DOHH2 (cell line): ENCODE results near the gene CSRP3.

ENCODE experiments used
- H3F3A ChIP-seq: fragments of 200-600 bp; sonication (generic), shearing (Covaris generic); 2 replicates; pipeline ENCODE4 v1.6.0; 2016; ENCODE audit warnings: antibody characterized with exemption, mild to moderate bottlenecking; ENCODE audit not compliant: control insufficient read depth, insufficient read depth
- H3K27ac ChIP-seq: fragments of 200-600 bp; sonication (generic); 2 replicates; pipeline ENCODE4 v1.5.1; 2014; ENCODE audit warnings: low read depth, mild to moderate bottlenecking, low read length, moderate library complexity
- H3K27me3 ChIP-seq: fragments of 200-600 bp; sonication (generic); 2 replicates; pipeline ENCODE4 v1.6.1; 2014; ENCODE audit warnings: mild to moderate bottlenecking, low read length, mixed read lengths; ENCODE audit not compliant: control insufficient read depth
- H3K36me3 ChIP-seq: fragments of 200-600 bp; sonication (generic); 2 replicates; pipeline ENCODE4 v1.6.1; 2014; ENCODE audit warnings: mild to moderate bottlenecking, low read length, moderate library complexity, mixed read lengths; ENCODE audit not compliant: control insufficient read depth
- H3K4me1 ChIP-seq: fragments of 200-600 bp; sonication (generic); 2 replicates; pipeline ENCODE4 v1.6.1; 2014; ENCODE audit warnings: mild to moderate bottlenecking, low read length, mixed read lengths; ENCODE audit not compliant: control insufficient read depth
- H3K4me2 ChIP-seq: fragments of 200-600 bp; sonication (generic); 2 replicates; pipeline ENCODE4 v1.6.0; 2014; ENCODE audit warnings: mild to moderate bottlenecking, low read length, moderate library complexity
- H3K4me3 ChIP-seq: fragments of 200-600 bp; sonication (generic); 2 replicates; pipeline ENCODE4 v1.5.1; 2014; ENCODE audit warnings: mild to moderate bottlenecking, low read length, mixed read lengths
- H3K79me2 ChIP-seq: fragments of 200-600 bp; sonication (generic); 2 replicates; pipeline ENCODE4 v1.6.1; 2014; ENCODE audit warnings: mild to moderate bottlenecking, low read length, mixed read lengths; ENCODE audit not compliant: control insufficient read depth
- H3K9me2 ChIP-seq: fragments of 200-600 bp; sonication (generic); replicated peaks from 2 replicates; pipeline ENCODE4 v1.6.1; 2014; ENCODE audit warnings: mild to moderate bottlenecking, low read length, mixed read lengths; ENCODE audit not compliant: control insufficient read depth
- H3K9me3 ChIP-seq: fragments of 200-600 bp; sonication (generic); 2 replicates; pipeline ENCODE4 v1.6.1; 2014; ENCODE audit warnings: antibody characterized with exemption, low read length, mixed read lengths; ENCODE audit not compliant: control insufficient read depth, insufficient read depth
- H4K20me1 ChIP-seq: fragments of 200-600 bp; sonication (generic); 2 replicates; pipeline ENCODE4 v1.6.0; 2014; ENCODE audit warnings: low read depth, mild to moderate bottlenecking, antibody characterized with exemption, low read length, moderate library complexity; ENCODE audit not compliant: control insufficient read depth, insufficient read depth
- EZH2phosphoT487 ChIP-seq: fragments of 200-600 bp; sonication (generic); IDR thresholded peaks from 2 replicates; pipeline ENCODE4 v1.6.1; 2017; ENCODE audit warnings: borderline replicate concordance, mild to moderate bottlenecking, antibody characterized with exemption, low read length, moderate library complexity, mixed read lengths
- TF ChIP-seq, protein P1 (sequence below): fragments of 200-600 bp; sonication (generic); IDR thresholded peaks from one replicate; pipeline ENCODE4 v1.5.1; 2014; ENCODE audit warnings: antibody characterized with exemption, mild to moderate bottlenecking, low read depth, low read length; ENCODE audit not compliant: poor library complexity, severe bottlenecking

Gene CSRP3

DNA sequence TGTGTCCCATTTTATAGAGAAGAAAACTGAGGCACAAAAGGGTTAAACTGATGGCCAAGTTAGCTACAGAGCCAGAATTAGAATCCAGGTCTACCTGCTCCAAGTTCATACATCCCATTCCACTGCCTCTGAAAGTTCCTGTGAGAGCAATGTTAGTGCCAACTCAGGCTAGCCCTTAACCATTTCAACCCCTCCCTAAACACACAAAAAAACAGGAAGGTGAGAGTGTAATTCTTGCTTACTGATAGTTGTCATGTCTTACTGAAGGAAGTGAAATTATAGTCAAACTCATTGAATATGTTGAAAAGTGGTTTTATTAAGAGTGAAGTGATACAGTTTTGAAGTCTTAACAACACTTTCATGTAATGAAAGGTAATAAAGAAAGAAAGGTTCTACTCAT, 41.8 kb upstream of the CSRP3 start:
- Histone ChIP-seq H3K27ac (0 out of 2 replicates have a peak overlapping the region, but pooled peaks have one; percentile 15), H3K27me3 (no peaks in the 10 kb centered on the region), H3F3A (peaks cover 7% of the 10 kb centered on the region; the same call in 1 of the 2 replicates), H3K4me1 (peaks cover 33% of the 10 kb centered on the region), H3K36me3 (peaks cover 22% of the 10 kb centered on the region), H3K4me3 (peak overlapping the region; percentile 94; the same call in 1 of the 2 replicates), H3K9me2 (no peaks in the 10 kb centered on the region), H3K9me3 (no peaks in the 10 kb centered on the region), H4K20me1 (no peaks in the 10 kb centered on the region), H3K79me2 (peaks cover 35% of the 10 kb centered on the region), H3K4me2 (peak overlapping the region; percentile 86)
- TF ChIP-seq, protein P1, sequence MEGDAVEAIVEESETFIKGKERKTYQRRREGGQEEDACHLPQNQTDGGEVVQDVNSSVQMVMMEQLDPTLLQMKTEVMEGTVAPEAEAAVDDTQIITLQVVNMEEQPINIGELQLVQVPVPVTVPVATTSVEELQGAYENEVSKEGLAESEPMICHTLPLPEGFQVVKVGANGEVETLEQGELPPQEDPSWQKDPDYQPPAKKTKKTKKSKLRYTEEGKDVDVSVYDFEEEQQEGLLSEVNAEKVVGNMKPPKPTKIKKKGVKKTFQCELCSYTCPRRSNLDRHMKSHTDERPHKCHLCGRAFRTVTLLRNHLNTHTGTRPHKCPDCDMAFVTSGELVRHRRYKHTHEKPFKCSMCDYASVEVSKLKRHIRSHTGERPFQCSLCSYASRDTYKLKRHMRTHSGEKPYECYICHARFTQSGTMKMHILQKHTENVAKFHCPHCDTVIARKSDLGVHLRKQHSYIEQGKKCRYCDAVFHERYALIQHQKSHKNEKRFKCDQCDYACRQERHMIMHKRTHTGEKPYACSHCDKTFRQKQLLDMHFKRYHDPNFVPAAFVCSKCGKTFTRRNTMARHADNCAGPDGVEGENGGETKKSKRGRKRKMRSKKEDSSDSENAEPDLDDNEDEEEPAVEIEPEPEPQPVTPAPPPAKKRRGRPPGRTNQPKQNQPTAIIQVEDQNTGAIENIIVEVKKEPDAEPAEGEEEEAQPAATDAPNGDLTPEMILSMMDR: no peak
- TF ChIP-seq EZH2phosphoT487: no peak

DNA sequence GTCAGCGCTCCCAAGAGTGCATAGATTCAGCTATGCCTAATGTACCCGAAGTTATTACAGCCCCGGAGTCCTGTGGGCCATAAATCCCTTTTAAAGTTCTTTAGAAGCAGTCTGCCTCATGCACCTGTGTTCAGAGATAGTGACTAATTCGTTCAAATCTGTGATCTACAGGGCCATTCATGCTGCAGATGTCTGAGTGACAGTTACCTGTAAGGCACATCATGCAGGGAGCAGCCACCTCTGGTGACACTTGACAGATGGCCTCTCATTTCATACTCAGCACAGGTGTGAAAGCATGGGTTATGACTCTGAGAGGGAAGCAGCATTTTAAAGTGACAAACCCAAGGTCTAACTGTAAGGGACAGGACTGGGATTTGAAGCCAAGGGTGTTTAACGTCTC, 41.4 kb upstream of the CSRP3 start:
- peaks cover 40% of the 10 kb centered on the region for H3K79me2 ChIP-seq
- H3K4me3 ChIP-seq: peak overlapping the region; percentile 94
- no peak for TF ChIP-seq EZH2phosphoT487
- TF ChIP-seq, protein P1: no peak
- no peaks in the 10 kb centered on the region for H3K9me3 ChIP-seq
- peaks cover 36% of the 10 kb centered on the region for H3K4me1 ChIP-seq
- H3K9me2 ChIP-seq: no peaks in the 10 kb centered on the region
- peaks cover 10% of the 10 kb centered on the region for H3F3A ChIP-seq
- H3K36me3 ChIP-seq: peaks cover 27% of the 10 kb centered on the region
- no peak overlapping the region for H3K27ac ChIP-seq
- H4K20me1 ChIP-seq: no peaks in the 10 kb centered on the region
- peak overlapping the region; percentile 86 for H3K4me2 ChIP-seq
- H3K27me3 ChIP-seq: no peaks in the 10 kb centered on the region

- H3K9me2 ChIP-seq: no peaks in the 10 kb centered on the region
- H3K79me2 ChIP-seq: peaks cover 48% of the 10 kb centered on the region
- H3F3A ChIP-seq: peaks cover 10% of the 10 kb centered on the region
- H3K4me2 ChIP-seq: peak overlapping the region; percentile 86
- TF ChIP-seq, protein P1: no peak
- TF ChIP-seq EZH2phosphoT487: no peak
- no peaks in the 10 kb centered on the region for H4K20me1 ChIP-seq
- H3K27ac ChIP-seq: peak overlapping the region; percentile 84
- no peaks in the 10 kb centered on the region for H3K9me3 ChIP-seq
- peak overlapping the region; percentile 94 for H3K4me3 ChIP-seq
- peaks cover 34% of the 10 kb centered on the region for H3K36me3 ChIP-seq
- H3K4me1 ChIP-seq: peaks cover 43% of the 10 kb centered on the region
- H3K27me3 ChIP-seq: no peaks in the 10 kb centered on the region
Measured at GRCh38 chr11:19242179-19242932, 40.6 kb upstream of the CSRP3 start.
